HEK293 (cell line): ENCODE measurements around the gene STC2.

Experiments used
- HOXA7 ChIP-seq: sonication (generic); formaldehyde crosslinking; IDR thresholded peaks from 2 replicates; pipeline ENCODE4 v1.8.1; 2022; ENCODE audit warnings: missing genetic modification reagents, borderline replicate concordance
- HOXD13 ChIP-seq: sonication (generic); formaldehyde crosslinking; IDR thresholded peaks from 2 replicates; pipeline ENCODE4 v1.8.0; 2022; ENCODE audit warnings: missing genetic modification reagents, borderline replicate concordance
- INSM2 ChIP-seq: fragments of 450-650 bp; formaldehyde crosslinking; IDR thresholded peaks from 2 replicates; pipeline ENCODE4 v1.5.1; 2016; ENCODE audit warnings: missing biosample characterization, missing genetic modification characterization
- KLF16 ChIP-seq: fragments of 450-650 bp; formaldehyde crosslinking; IDR thresholded peaks from 2 replicates; pipeline ENCODE4 v1.5.1; 2017; ENCODE audit warnings: missing biosample characterization, missing genetic modification characterization
- KLF17 ChIP-seq: fragments of 450-650 bp; formaldehyde crosslinking; IDR thresholded peaks from 2 replicates; pipeline ENCODE4 v1.5.1; 2016; ENCODE audit warnings: missing biosample characterization, missing genetic modification characterization
- KLF7 ChIP-seq: fragments of 450-650 bp; formaldehyde crosslinking; IDR thresholded peaks from 2 replicates; pipeline ENCODE4 v1.5.1; 2016; ENCODE audit warnings: missing biosample characterization, missing genetic modification characterization, borderline replicate concordance
- REPIN1 ChIP-seq: fragments of 450-650 bp; formaldehyde crosslinking; IDR thresholded peaks from 2 replicates; pipeline ENCODE4 v1.5.1; 2017; ENCODE audit warnings: missing biosample characterization, missing genetic modification characterization, low read depth
- TRIM28 ChIP-seq: IDR thresholded peaks from 2 replicates; pipeline ENCODE4 v1.6.1; 2011; ENCODE audit warnings: low read length, control low read depth, borderline replicate concordance
- ZBTB17 ChIP-seq: fragments of 450-650 bp; formaldehyde crosslinking; IDR thresholded peaks from 2 replicates; pipeline ENCODE4 v1.5.1; 2016; ENCODE audit warnings: missing biosample characterization, missing genetic modification characterization
- ZBTB21 ChIP-seq: fragments of 450-650 bp; formaldehyde crosslinking; IDR thresholded peaks from 2 replicates; pipeline ENCODE4 v1.5.1; 2017; ENCODE audit warnings: missing biosample characterization, missing genetic modification characterization
- ZBTB49 ChIP-seq: fragments of 450-650 bp; formaldehyde crosslinking; IDR thresholded peaks from 2 replicates; pipeline ENCODE4 v1.5.1; 2016; ENCODE audit warnings: missing biosample characterization, missing genetic modification characterization, low read depth
- ZFP37 ChIP-seq: fragments of 450-650 bp; formaldehyde crosslinking; IDR thresholded peaks from 2 replicates; pipeline ENCODE4 v1.5.1; 2016; ENCODE audit warnings: missing biosample characterization, missing genetic modification characterization
- ZNF132 ChIP-seq: fragments of 450-650 bp; formaldehyde crosslinking; IDR thresholded peaks from 2 replicates; pipeline ENCODE4 v1.5.1; 2017; ENCODE audit warnings: missing biosample characterization, missing genetic modification characterization, borderline replicate concordance
- ZNF184 ChIP-seq: fragments of 450-650 bp; IDR thresholded peaks from 2 replicates; pipeline ENCODE4 v1.5.1; 2018; ENCODE audit warnings: missing biosample characterization, mild to moderate bottlenecking, missing genetic modification characterization
- ZNF202 ChIP-seq: fragments of 450-650 bp; formaldehyde crosslinking; IDR thresholded peaks from 2 replicates; pipeline ENCODE4 v1.5.1; 2016; ENCODE audit warnings: missing biosample characterization, missing genetic modification characterization, borderline replicate concordance
- ZNF292 ChIP-seq: fragments of 450-650 bp; formaldehyde crosslinking; IDR thresholded peaks from 2 replicates; pipeline ENCODE4 v1.5.1; 2016; ENCODE audit warnings: low read depth, missing biosample characterization, missing genetic modification characterization, borderline replicate concordance
- ZNF311 ChIP-seq: fragments of 450-650 bp; formaldehyde crosslinking; IDR thresholded peaks from 2 replicates; pipeline ENCODE4 v1.5.1; 2017; ENCODE audit warnings: missing biosample characterization, missing genetic modification characterization, borderline replicate concordance
- ZNF341 ChIP-seq: fragments of 450-650 bp; formaldehyde crosslinking; IDR thresholded peaks from 2 replicates; pipeline ENCODE4; 2016; ENCODE audit warnings: low read depth, missing biosample characterization, missing genetic modification characterization
- ZNF366 ChIP-seq: fragments of 450-650 bp; formaldehyde crosslinking; conservative IDR thresholded peaks from 2 replicates; pipeline ENCODE4 v1.5.1; 2016; ENCODE audit warnings: missing biosample characterization, missing genetic modification characterization
- ZNF394 ChIP-seq: fragments of 450-650 bp; formaldehyde crosslinking; IDR thresholded peaks from 2 replicates; pipeline ENCODE4 v1.5.1; 2016; ENCODE audit warnings: missing biosample characterization, missing genetic modification characterization, mild to moderate bottlenecking, moderate library complexity, borderline replicate concordance
- ZNF449 ChIP-seq: fragments of 450-650 bp; formaldehyde crosslinking; IDR thresholded peaks from 2 replicates; pipeline ENCODE4 v1.5.1; 2017; ENCODE audit warnings: missing biosample characterization, mild to moderate bottlenecking, missing genetic modification characterization, moderate library complexity
- ZNF548 ChIP-seq: fragments of 450-650 bp; formaldehyde crosslinking; IDR thresholded peaks from 2 replicates; pipeline ENCODE4 v1.5.1; 2016; ENCODE audit warnings: missing biosample characterization, missing genetic modification characterization
- ZNF610 ChIP-seq: fragments of 450-650 bp; formaldehyde crosslinking; IDR thresholded peaks from 2 replicates; pipeline ENCODE4 v1.5.1; 2016; ENCODE audit warnings: missing biosample characterization, missing genetic modification characterization, borderline replicate concordance
- ZNF621 ChIP-seq: fragments of 450-650 bp; formaldehyde crosslinking; IDR thresholded peaks from 2 replicates; pipeline ENCODE4 v1.5.1; 2017; ENCODE audit warnings: missing biosample characterization, missing genetic modification characterization
- ZNF645 ChIP-seq: fragments of 450-650 bp; formaldehyde crosslinking; IDR thresholded peaks from 2 replicates; pipeline ENCODE4; 2016; ENCODE audit warnings: missing biosample characterization, missing genetic modification characterization
- ZNF677 ChIP-seq: fragments of 450-650 bp; IDR thresholded peaks from 2 replicates; pipeline ENCODE4 v1.5.0; 2018; ENCODE audit warnings: missing biosample characterization, mild to moderate bottlenecking, missing genetic modification characterization, moderate library complexity
- ZNF76 ChIP-seq: fragments of 450-650 bp; formaldehyde crosslinking; IDR thresholded peaks from 2 replicates; pipeline ENCODE4; 2016; ENCODE audit warnings: low read depth, missing biosample characterization, missing genetic modification characterization, borderline replicate concordance
- ZNF768 ChIP-seq: fragments of 450-650 bp; formaldehyde crosslinking; IDR thresholded peaks from 2 replicates; pipeline ENCODE4 v1.5.1; 2018; ENCODE audit warnings: missing biosample characterization, mild to moderate bottlenecking, missing genetic modification characterization
- ZNF776 ChIP-seq: fragments of 450-650 bp; formaldehyde crosslinking; IDR thresholded peaks from 2 replicates; pipeline ENCODE4 v1.5.0; 2017; ENCODE audit warnings: missing biosample characterization, missing genetic modification characterization, borderline replicate concordance
- ZSCAN4 ChIP-seq: fragments of 450-650 bp; formaldehyde crosslinking; IDR thresholded peaks from 2 replicates; pipeline ENCODE4 v1.5.1; 2017; ENCODE audit warnings: missing biosample characterization, missing genetic modification characterization

STC2 gene

GRCh38 chr5:173327948-173328843 lies at the start of gene STC2 (continued):
- TF ChIP-seq INSM2 = peak; percentile 81
- TF ChIP-seq ZBTB49 = no peak
- no peak for TF ChIP-seq ZNF132 (tag by site-specific recombination)
- peak; percentile 70 for TF ChIP-seq KLF16
- TF ChIP-seq ZNF76 (tag by site-specific recombination) = peak; percentile 54; the same call in 1 of the 2 replicates
- TF ChIP-seq ZNF776 (tag by site-specific recombination) = no peak
- TF ChIP-seq ZNF768 (tag by site-specific recombination) = no peak
- no peak; the same call in 1 of the 2 replicates for TF ChIP-seq KLF7 (tag by site-specific recombination)
- no peak for TF ChIP-seq ZNF292 (tag by site-specific recombination)
- TF ChIP-seq ZNF394 = peak; percentile 56; the same call in 1 of the 2 replicates
- no peak; the same call in 1 of the 2 replicates for TF ChIP-seq REPIN1
- TF ChIP-seq ZNF341 (tag by site-specific recombination) = peak; percentile 37; the same call in 1 of the 2 replicates
- no peak for TF ChIP-seq ZSCAN4
- TF ChIP-seq ZNF184 (tag by site-specific recombination) = no peak
- no peak for TF ChIP-seq ZNF677 (tag by site-specific recombination)
- TF ChIP-seq ZNF366 = peak; percentile 98
- TF ChIP-seq ZNF621 (tag by site-specific recombination) = no peak
- TF ChIP-seq HOXD13 (CRISPR knock-in tag) = no peak
- peak; percentile 26; the same call in 1 of the 2 replicates for TF ChIP-seq ZFP37 (tag by site-specific recombination)
- no peak for TF ChIP-seq ZNF311 (tag by site-specific recombination)
- TF ChIP-seq TRIM28 = 0 out of 2 replicates have a peak, but pooled peaks have one; percentile 27
- no peak for TF ChIP-seq ZNF449 (tag by site-specific recombination)
- TF ChIP-seq KLF17 (tag by site-specific recombination) = peak; percentile 84
- TF ChIP-seq ZBTB17 (tag by site-specific recombination) = peak; percentile 77
- no peak for TF ChIP-seq HOXA7 (CRISPR knock-in tag)
- peak; percentile 83 for TF ChIP-seq ZNF645 (tag by site-specific recombination)
- TF ChIP-seq ZNF610 = 0 out of 2 replicates have a peak, but pooled peaks have one; percentile 63
- no peak for TF ChIP-seq ZBTB21 (tag by site-specific recombination)
- TF ChIP-seq ZNF548 (tag by site-specific recombination) = no peak
- TF ChIP-seq ZNF202 (tag by site-specific recombination) = no peak
